ENCODE data around the gene CLIC6. TPM values are rescaled to one million over a fixed set of nuclear protein-coding genes. Genes with fewer than 3 reads are reported as not detected.

The CLIC6 gene
- polyA plus RNA-seq, 2 of the 4 experiments (the other 2 are of a cell fraction) = 0.01 to 0.08 TPM

GRCh38 chr21:34728479-34728878, 59.7 kb downstream of the CLIC6 start:
- Histone ChIP-seq H3K4me2 (no peak overlapping the region), H3K4me1 (no peaks in the 10 kb centered on the region), H3K4me3 (no peak overlapping the region), H3K27ac (no peak overlapping the region), H3K9me3 (no peaks in the 10 kb centered on the region)
- FAIRE-seq (no peak), DNase-seq (ENCODE audit: low read depth in 1 of 2, low spot score in 1 of 2) (no peak), ATAC-seq (no peak)
- CTCF ChIA-PET = interaction anchor here (0.7 kb wide), 1 partner anchor 158 kb away, joined by 3 read pairs; no protein-coding TSS in a partner anchor
- TF ChIP-seq FOXS1 (CRISPR knock-in tag; IDR thresholded peaks at IDR 0.05) (no peak), POLR2A (IDR thresholded peaks at IDR 0.05; ENCODE audit: low read length) (no peak), ZNF302 (CRISPR knock-in tag; IDR thresholded peaks at IDR 0.05) (no peak), CBX2 (IDR thresholded peaks at IDR 0.05; ENCODE audit: borderline replicate concordance, low read depth) (no peak), CEBPB (IDR thresholded peaks at IDR 0.05) (no peak), CHD2 (IDR thresholded peaks at IDR 0.05; ENCODE audit: low read length, partially characterized antibody) (no peak), EP300 (IDR thresholded peaks at IDR 0.05) (no peak), E2F6 (IDR thresholded peaks at IDR 0.05; ENCODE audit: borderline replicate concordance, low read depth) (no peak), EHF (CRISPR knock-in tag; IDR thresholded peaks at IDR 0.05) (no peak), JUN (IDR thresholded peaks at IDR 0.05) (no peak), GATA3 (IDR thresholded peaks at IDR 0.05; ENCODE audit: borderline replicate concordance) (no peak), ZFP36 (IDR thresholded peaks at IDR 0.05; ENCODE audit: borderline replicate concordance, partially characterized antibody) (no peak), RARB (CRISPR knock-in tag; IDR thresholded peaks at IDR 0.05) (no peak)
- TF ChIP-seq, protein P1, sequence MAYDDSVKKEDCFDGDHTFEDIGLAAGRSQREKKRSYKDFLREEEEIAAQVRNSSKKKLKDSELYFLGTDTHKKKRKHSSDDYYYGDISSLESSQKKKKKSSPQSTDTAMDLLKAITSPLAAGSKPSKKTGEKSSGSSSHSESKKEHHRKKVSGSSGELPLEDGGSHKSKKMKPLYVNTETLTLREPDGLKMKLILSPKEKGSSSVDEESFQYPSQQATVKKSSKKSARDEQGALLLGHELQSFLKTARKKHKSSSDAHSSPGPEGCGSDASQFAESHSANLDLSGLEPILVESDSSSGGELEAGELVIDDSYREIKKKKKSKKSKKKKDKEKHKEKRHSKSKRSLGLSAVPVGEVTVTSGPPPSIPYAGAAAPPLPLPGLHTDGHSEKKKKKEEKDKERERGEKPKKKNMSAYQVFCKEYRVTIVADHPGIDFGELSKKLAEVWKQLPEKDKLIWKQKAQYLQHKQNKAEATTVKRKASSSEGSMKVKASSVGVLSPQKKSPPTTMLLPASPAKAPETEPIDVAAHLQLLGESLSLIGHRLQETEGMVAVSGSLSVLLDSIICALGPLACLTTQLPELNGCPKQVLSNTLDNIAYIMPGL (CRISPR knock-in tag; IDR thresholded peaks at IDR 0.05; ENCODE audit: borderline replicate concordance) = no peak
- TF ChIP-seq, protein P2, sequence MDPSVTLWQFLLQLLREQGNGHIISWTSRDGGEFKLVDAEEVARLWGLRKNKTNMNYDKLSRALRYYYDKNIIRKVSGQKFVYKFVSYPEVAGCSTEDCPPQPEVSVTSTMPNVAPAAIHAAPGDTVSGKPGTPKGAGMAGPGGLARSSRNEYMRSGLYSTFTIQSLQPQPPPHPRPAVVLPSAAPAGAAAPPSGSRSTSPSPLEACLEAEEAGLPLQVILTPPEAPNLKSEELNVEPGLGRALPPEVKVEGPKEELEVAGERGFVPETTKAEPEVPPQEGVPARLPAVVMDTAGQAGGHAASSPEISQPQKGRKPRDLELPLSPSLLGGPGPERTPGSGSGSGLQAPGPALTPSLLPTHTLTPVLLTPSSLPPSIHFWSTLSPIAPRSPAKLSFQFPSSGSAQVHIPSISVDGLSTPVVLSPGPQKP (IDR thresholded peaks at IDR 0.05; ENCODE audit: low read depth, low read length) = no peak
- POLR2A ChIA-PET = no interaction called here
- WGBS (ENCODE audit: missing lambda C conversion rate) = 97% methylated on average over 3 of the region's 3 CpGs

GRCh38 chr21:34730194-34730593, 61.4 kb downstream of the CLIC6 start:
- Histone ChIP-seq H3K27ac (no peak overlapping the region), H3K4me2 (no peak overlapping the region), H3K4me3 (no peak overlapping the region), H3K9me3 (no peaks in the 10 kb centered on the region), H3K4me1 (no peaks in the 10 kb centered on the region)
- TF ChIP-seq SREBF2 (IDR thresholded peaks at IDR 0.05) (no peak), REST (IDR thresholded peaks at IDR 0.05) (no peak), RNF2 (IDR thresholded peaks at IDR 0.05; ENCODE audit: borderline replicate concordance, low read depth) (no peak), HOXB5 (CRISPR knock-in tag; IDR thresholded peaks at IDR 0.05) (no peak)
- ChIA-PET POLR2A (no interaction called here), CTCF (no interaction called here)
- DNase-seq (ENCODE audit: low read depth in 1 of 2, low spot score in 1 of 2) (no peak), FAIRE-seq (no peak), ATAC-seq (no peak)
- WGBS (ENCODE audit: missing lambda C conversion rate) = 53% methylated on average over 7 of the region's 7 CpGs
